B cell (primary cell): Measurements from ENCODE around the gene FSHR.

ENCODE experiments used
- CTCF ChIP-seq: fragments of 200-600 bp; IDR thresholded peaks from one replicate; pipeline ENCODE4 v1.8.0; 2022; ENCODE audit warnings: antibody characterized with exemption, mild to moderate bottlenecking
- EZH2 ChIP-seq: IDR thresholded peaks from 2 replicates; pipeline ENCODE4 v1.6.1; 2012; ENCODE audit warnings: borderline replicate concordance, low read depth, mild to moderate bottlenecking, moderate library complexity, low read length; ENCODE audit not compliant: insufficient read depth, poor library complexity, severe bottlenecking

GRCh38 chr2:49069829-49070228, 84.5 kb downstream of the FSHR start:
- TF ChIP-seq EZH2: no peak
- TF ChIP-seq CTCF: no peak
